Trophoblast cell (in vitro differentiated cells and primary cell): Measurements from ENCODE around the gene NMBR.

ENCODE experiments used
- DNase-seq, 2 donors: peaks; one replicate each; pipeline ENCODE4 v3.0.0-alpha.2; 2016
- H2AFZ ChIP-seq: 2 replicates; pipeline ENCODE4 v1.6.1; 2013; ENCODE audit warnings: low read length, moderate library complexity, mild to moderate bottlenecking; ENCODE audit not compliant: insufficient read depth, poor library complexity
- H2AK5ac ChIP-seq: 2 replicates; pipeline ENCODE4 v1.6.1; 2013; ENCODE audit warnings: mild to moderate bottlenecking, low read length
- H2BK120ac ChIP-seq: 2 replicates; pipeline ENCODE4 v1.6.1; 2013; ENCODE audit warnings: low read length, mild to moderate bottlenecking, moderate library complexity; ENCODE audit not compliant: insufficient read depth, poor library complexity
- H2BK12ac ChIP-seq: 2 replicates; pipeline ENCODE4 v1.6.1; 2013; ENCODE audit warnings: mild to moderate bottlenecking, low read length, moderate library complexity
- H2BK5ac ChIP-seq: 2 replicates; pipeline ENCODE4 v1.6.1; 2013; ENCODE audit warnings: low read length, low read depth, moderate library complexity, mild to moderate bottlenecking; ENCODE audit not compliant: poor library complexity
- H3K14ac ChIP-seq: 2 replicates; pipeline ENCODE4 v1.6.1; 2013; ENCODE audit warnings: mild to moderate bottlenecking, low read length
- H3K18ac ChIP-seq: 2 replicates; pipeline ENCODE4 v1.6.1; 2013; ENCODE audit warnings: mild to moderate bottlenecking, low read length
- H3K23ac ChIP-seq: 2 replicates; pipeline ENCODE4 v1.6.1; 2013; ENCODE audit warnings: low read length
- H3K27ac ChIP-seq: 2 replicates; pipeline ENCODE4 v1.5.1; 2013; ENCODE audit warnings: low read depth, mild to moderate bottlenecking, inconsistent platforms, low read length, moderate library complexity
- H3K27me3 ChIP-seq: 2 replicates; pipeline ENCODE4 v1.6.1; 2013; ENCODE audit warnings: inconsistent platforms, mild to moderate bottlenecking, low read length, moderate library complexity; ENCODE audit not compliant: insufficient read depth
- H3K36me3 ChIP-seq, 2 experiments: 1 replicate in 1 of 2; 2 replicates in 1 of 2; pipeline ENCODE4 v1.6.1; 2013; ENCODE audit warnings: low read length in 2 of 2, mild to moderate bottlenecking in 2 of 2, moderate library complexity in 1 of 2; ENCODE audit not compliant: insufficient read depth in 2 of 2, control insufficient read depth in 1 of 2
- H3K4ac ChIP-seq: 2 replicates; pipeline ENCODE4 v1.6.1; 2013; ENCODE audit warnings: low read depth, mild to moderate bottlenecking, low read length, moderate library complexity
- H3K4me1 ChIP-seq, 2 experiments: 1 replicate in 1 of 2; 2 replicates in 1 of 2; pipeline ENCODE4 v1.6.1; 2013; ENCODE audit warnings: low read length in 2 of 2, mild to moderate bottlenecking in 2 of 2, moderate library complexity in 1 of 2; ENCODE audit not compliant: insufficient read depth in 2 of 2, control insufficient read depth in 1 of 2
- H3K4me2 ChIP-seq: 2 replicates; pipeline ENCODE4 v1.6.1; 2013; ENCODE audit warnings: inconsistent platforms, mild to moderate bottlenecking, low read length, moderate library complexity
- H3K4me3 ChIP-seq: 2 replicates; pipeline ENCODE4 v1.5.1; 2013; ENCODE audit warnings: mild to moderate bottlenecking, low read depth, low read length, inconsistent platforms
- H3K79me1 ChIP-seq: one replicate; pipeline ENCODE4 v1.6.1; 2013; ENCODE audit warnings: low read length
- H3K79me2 ChIP-seq: 2 replicates; pipeline ENCODE4 v1.6.1; 2013; ENCODE audit warnings: low read length, mild to moderate bottlenecking; ENCODE audit not compliant: control insufficient read depth, insufficient read depth, poor library complexity
- H3K9ac ChIP-seq: 2 replicates; pipeline ENCODE4 v1.6.1; 2013; ENCODE audit warnings: mild to moderate bottlenecking, low read length
- H3K9me3 ChIP-seq: 2 replicates; pipeline ENCODE4 v1.6.1; 2013; ENCODE audit warnings: low read depth, mild to moderate bottlenecking, control low read depth, inconsistent platforms, low read length; ENCODE audit not compliant: insufficient read depth
- H4K12ac ChIP-seq: 2 replicates; pipeline ENCODE4 v1.6.1; 2013; ENCODE audit warnings: low read depth, mild to moderate bottlenecking, low read length, moderate library complexity
- H4K8ac ChIP-seq: 2 replicates; pipeline ENCODE4 v1.6.1; 2013; ENCODE audit warnings: low read depth, mild to moderate bottlenecking, low read length, moderate library complexity
- H4K91ac ChIP-seq: one replicate; pipeline ENCODE4 v1.6.1; 2013; ENCODE audit warnings: low read depth, mild to moderate bottlenecking, low read length, moderate library complexity
- WGBS: extraction: QIAGEN DNeasy Blood & Tissue Kit; methylation state at CpG from one replicate; pipeline ENCODE4 v1.1.7; 2013; ENCODE audit warnings: missing lambda C conversion rate; ENCODE audit not compliant: insufficient read length, insufficient coverage; ENCODE audit errors: extremely low coverage; 5-methylcytosine and 5-hydroxymethylcytosine counted together

Gene NMBR

DNA sequence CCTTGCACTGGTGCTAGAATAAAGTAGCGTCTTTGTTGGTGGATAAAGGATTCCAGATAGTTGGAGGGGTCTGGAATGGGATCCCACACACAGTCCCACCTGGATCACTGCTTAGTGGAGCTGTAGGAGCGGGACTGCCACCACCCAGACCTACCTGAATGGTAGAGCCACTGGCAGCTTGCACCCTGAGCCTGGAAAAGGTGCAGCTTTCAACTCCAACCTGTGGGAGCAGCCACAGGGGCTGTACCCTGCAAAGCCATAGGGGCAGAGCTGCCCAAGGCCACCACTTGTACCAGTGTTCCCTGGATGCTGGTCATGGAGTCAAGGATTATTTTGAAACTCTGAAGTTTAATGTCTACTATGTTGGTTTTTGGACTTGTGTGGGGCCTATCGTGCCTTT is 27.1 kb upstream of the NMBR start:
- no peak overlapping the region for H2AK5ac ChIP-seq
- WGBS, result no CpG with 5 or more reads among the region's 3 CpGs
- no peak overlapping the region for H3K4me2 ChIP-seq
- H3K27me3 ChIP-seq, result no peaks in the 10 kb centered on the region
- H2AFZ ChIP-seq, result no peak overlapping the region
- no peak overlapping the region for H3K9ac ChIP-seq
- no peak overlapping the region for H4K12ac ChIP-seq
- no peak overlapping the region for H3K18ac ChIP-seq
- H4K91ac ChIP-seq, result no peak overlapping the region
- no peak overlapping the region for H3K27ac ChIP-seq
- H3K79me1 ChIP-seq, result no peaks in the 10 kb centered on the region
- no peak overlapping the region for H2BK120ac ChIP-seq
- H2BK12ac ChIP-seq, result no peak overlapping the region
- H2BK5ac ChIP-seq, result no peak overlapping the region
- no peak overlapping the region for H3K4me3 ChIP-seq
- H3K14ac ChIP-seq, result no peak overlapping the region
- no peak overlapping the region for H3K23ac ChIP-seq
- no peaks in the 10 kb centered on the region for H3K4me1 ChIP-seq
- no peaks in the 10 kb centered on the region for H3K79me2 ChIP-seq
- no peak overlapping the region for H3K4ac ChIP-seq
- H3K36me3 ChIP-seq, result peaks cover 11 to 13% of the 10 kb centered on the region in 2 experiments
- DNase-seq, result no peak
- H4K8ac ChIP-seq, result no peak overlapping the region
- no peaks in the 10 kb centered on the region for H3K9me3 ChIP-seq

DNA sequence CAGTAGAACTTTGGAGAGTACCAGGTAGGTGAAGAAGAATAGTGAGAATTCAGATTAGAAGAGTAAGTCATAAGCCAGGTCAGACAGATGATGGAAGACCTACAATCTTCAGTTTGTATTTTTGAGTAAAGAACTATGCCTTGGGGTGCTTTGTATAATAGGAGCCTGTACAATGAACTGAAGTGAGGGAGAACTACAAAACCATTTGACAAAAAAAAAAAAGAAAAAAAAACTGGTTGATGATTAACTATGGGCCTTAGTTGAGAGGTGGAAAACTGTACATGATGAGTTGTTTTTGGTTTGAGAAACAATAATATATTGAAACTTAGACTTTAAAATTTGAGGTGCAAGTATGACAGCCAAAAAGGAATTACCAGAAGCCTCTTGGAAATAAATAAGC is 25.8 kb upstream of the NMBR start:
- Histone ChIP-seq H2BK5ac (no peak overlapping the region), H3K27ac (no peak overlapping the region), H3K23ac (no peak overlapping the region), H3K4me3 (no peak overlapping the region), H3K18ac (no peak overlapping the region), H4K12ac (no peak overlapping the region), H3K4me2 (no peak overlapping the region), H2AFZ (no peak overlapping the region), H2BK120ac (no peak overlapping the region), H4K91ac (no peak overlapping the region), H2BK12ac (no peak overlapping the region), H3K27me3 (no peaks in the 10 kb centered on the region), H3K14ac (no peak overlapping the region), H3K79me2 (no peaks in the 10 kb centered on the region), H2AK5ac (no peak overlapping the region), H3K79me1 (no peaks in the 10 kb centered on the region), H3K9ac (no peak overlapping the region), H3K4ac (no peak overlapping the region), H3K9me3 (no peaks in the 10 kb centered on the region), H4K8ac (no peak overlapping the region), H3K4me1 (no peaks in the 10 kb centered on the region), H3K36me3 (peaks cover 11 to 13% of the 10 kb centered on the region in 2 experiments)
- no peak for DNase-seq

GRCh38 chr6:142171351-142171750 is 24.4 kb upstream of the NMBR start:
- H4K8ac ChIP-seq, result no peak overlapping the region
- H3K9me3 ChIP-seq, result no peaks in the 10 kb centered on the region
- H3K4me1 ChIP-seq, result no peaks in the 10 kb centered on the region
- H3K14ac ChIP-seq, result no peak overlapping the region
- H3K18ac ChIP-seq, result no peak overlapping the region
- no peak overlapping the region for H3K27ac ChIP-seq
- no peak for DNase-seq
- no peak overlapping the region for H3K9ac ChIP-seq
- H4K91ac ChIP-seq, result no peak overlapping the region
- no peaks in the 10 kb centered on the region for H3K27me3 ChIP-seq
- H3K4ac ChIP-seq, result no peak overlapping the region
- H2AFZ ChIP-seq, result no peak overlapping the region
- H3K79me1 ChIP-seq, result no peaks in the 10 kb centered on the region
- no peak overlapping the region for H2AK5ac ChIP-seq
- H4K12ac ChIP-seq, result no peak overlapping the region
- H3K4me2 ChIP-seq, result no peak overlapping the region
- H2BK120ac ChIP-seq, result no peak overlapping the region
- no peak overlapping the region for H2BK5ac ChIP-seq
- H3K79me2 ChIP-seq, result no peaks in the 10 kb centered on the region
- H3K4me3 ChIP-seq, result no peak overlapping the region
- H3K23ac ChIP-seq, result no peak overlapping the region
- H2BK12ac ChIP-seq, result no peak overlapping the region
- peaks cover 11 to 12% of the 10 kb centered on the region in 2 experiments for H3K36me3 ChIP-seq

DNA sequence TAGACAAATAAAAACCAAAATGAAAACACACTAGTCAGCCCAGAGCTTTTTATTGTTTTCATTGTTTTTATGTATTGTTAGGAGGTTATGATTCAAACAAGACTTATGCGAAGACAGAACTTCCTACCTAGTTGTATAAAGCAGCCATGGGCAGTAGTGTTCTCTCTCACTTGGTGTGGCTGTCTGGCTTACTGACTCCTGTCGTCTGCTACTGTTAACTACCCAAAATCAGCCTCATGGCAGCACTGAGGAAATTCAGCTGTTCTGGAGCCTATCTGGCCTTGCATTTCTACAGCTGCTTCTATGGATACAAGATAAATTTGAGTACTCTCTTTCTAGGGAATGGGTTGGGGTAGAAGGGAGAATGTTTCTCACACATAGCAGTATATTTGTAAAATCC is 20.6 kb upstream of the NMBR start:
- Histone ChIP-seq H3K9me3 (no peaks in the 10 kb centered on the region), H3K27ac (no peak overlapping the region), H3K4ac (no peak overlapping the region), H2BK5ac (no peak overlapping the region), H3K36me3 (peaks cover 6 to 8% of the 10 kb centered on the region in 2 experiments), H3K27me3 (no peaks in the 10 kb centered on the region), H2BK120ac (no peak overlapping the region), H3K23ac (no peak overlapping the region), H4K8ac (no peak overlapping the region), H3K9ac (no peak overlapping the region), H3K79me1 (no peaks in the 10 kb centered on the region), H3K4me1 (no peaks in the 10 kb centered on the region), H2AFZ (no peak overlapping the region), H3K4me3 (no peak overlapping the region), H2BK12ac (no peak overlapping the region), H3K4me2 (no peak overlapping the region), H4K91ac (no peak overlapping the region), H4K12ac (no peak overlapping the region), H3K14ac (no peak overlapping the region), H3K18ac (no peak overlapping the region), H3K79me2 (no peaks in the 10 kb centered on the region), H2AK5ac (no peak overlapping the region)
- DNase-seq, result no peak
- WGBS, result no CpG with 5 or more reads among the region's 2 CpGs

DNA sequence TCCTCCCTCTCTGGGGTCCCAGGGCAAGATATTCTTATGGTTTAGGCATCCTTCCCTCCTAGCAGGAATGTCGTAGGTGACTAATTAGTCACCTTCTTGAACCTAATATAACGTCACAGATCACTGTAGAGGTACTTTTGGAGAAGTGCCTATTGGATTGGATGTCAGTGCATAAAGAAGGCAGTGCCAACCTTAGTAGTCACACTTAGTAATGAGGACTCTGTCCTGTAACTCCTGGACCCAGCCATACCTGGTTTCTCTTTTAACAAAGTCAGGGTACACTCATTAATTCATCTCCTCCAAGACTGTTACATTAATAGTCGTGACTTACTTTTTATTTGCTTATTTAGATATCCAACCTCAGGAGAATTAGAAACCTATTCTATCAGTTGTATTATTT is 20.1 kb upstream of the NMBR start:
- Histone ChIP-seq H3K9ac (no peak overlapping the region), H4K12ac (no peak overlapping the region), H3K23ac (no peak overlapping the region), H3K14ac (no peak overlapping the region), H3K79me2 (no peaks in the 10 kb centered on the region), H4K8ac (no peak overlapping the region), H3K4ac (no peak overlapping the region), H3K36me3 (peaks cover 3 to 8% of the 10 kb centered on the region in 2 experiments), H4K91ac (no peak overlapping the region), H2AK5ac (no peak overlapping the region), H2BK5ac (no peak overlapping the region), H2BK12ac (no peak overlapping the region), H3K9me3 (no peaks in the 10 kb centered on the region), H3K18ac (no peak overlapping the region), H3K27ac (no peak overlapping the region), H2AFZ (no peak overlapping the region), H3K27me3 (no peaks in the 10 kb centered on the region), H3K79me1 (no peaks in the 10 kb centered on the region), H3K4me1 (no peaks in the 10 kb centered on the region), H2BK120ac (no peak overlapping the region), H3K4me3 (no peak overlapping the region), H3K4me2 (no peak overlapping the region)
- no peak for DNase-seq
- WGBS, result no CpG with 5 or more reads among the region's 3 CpGs
